Measurements from ENCODE around the gene BNIP3.

BNIP3 gene

DNA sequence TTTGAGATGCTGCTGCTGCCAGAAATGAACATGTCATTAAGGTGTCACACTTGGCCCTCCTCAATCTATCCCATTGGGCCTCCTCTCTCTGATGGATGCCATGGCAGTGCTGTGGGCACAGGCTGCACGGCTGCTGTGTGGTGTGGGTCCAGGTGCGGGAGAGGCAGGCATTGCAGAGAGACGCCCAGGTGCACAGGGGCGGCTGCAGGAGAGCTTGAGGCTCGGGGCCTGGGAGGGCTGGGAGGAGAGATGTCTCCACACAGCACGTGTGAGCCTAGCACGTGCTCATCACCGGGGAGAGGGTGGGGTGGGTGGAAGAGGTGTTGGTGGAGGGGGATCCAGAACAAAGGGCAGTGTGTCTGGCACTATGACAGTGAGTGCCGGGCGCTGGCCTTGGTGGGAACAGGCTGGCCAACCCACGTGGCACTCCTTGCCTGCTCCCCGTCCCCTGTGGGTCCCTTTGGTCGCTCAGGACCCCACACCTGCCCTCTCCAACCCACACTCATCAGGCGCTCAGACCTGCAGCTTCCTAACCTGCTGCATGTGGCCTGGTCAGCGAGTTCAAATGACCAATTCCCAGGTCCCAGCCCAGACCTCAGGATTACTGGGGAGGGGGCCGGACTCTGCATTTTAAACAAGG, 39.9 kb upstream of the BNIP3 start:
- DNase-seq (ENCODE audit: extremely low read depth, low read depth), result no peak
- TF ChIP-seq, protein P1, sequence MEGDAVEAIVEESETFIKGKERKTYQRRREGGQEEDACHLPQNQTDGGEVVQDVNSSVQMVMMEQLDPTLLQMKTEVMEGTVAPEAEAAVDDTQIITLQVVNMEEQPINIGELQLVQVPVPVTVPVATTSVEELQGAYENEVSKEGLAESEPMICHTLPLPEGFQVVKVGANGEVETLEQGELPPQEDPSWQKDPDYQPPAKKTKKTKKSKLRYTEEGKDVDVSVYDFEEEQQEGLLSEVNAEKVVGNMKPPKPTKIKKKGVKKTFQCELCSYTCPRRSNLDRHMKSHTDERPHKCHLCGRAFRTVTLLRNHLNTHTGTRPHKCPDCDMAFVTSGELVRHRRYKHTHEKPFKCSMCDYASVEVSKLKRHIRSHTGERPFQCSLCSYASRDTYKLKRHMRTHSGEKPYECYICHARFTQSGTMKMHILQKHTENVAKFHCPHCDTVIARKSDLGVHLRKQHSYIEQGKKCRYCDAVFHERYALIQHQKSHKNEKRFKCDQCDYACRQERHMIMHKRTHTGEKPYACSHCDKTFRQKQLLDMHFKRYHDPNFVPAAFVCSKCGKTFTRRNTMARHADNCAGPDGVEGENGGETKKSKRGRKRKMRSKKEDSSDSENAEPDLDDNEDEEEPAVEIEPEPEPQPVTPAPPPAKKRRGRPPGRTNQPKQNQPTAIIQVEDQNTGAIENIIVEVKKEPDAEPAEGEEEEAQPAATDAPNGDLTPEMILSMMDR (IDR thresholded peaks at IDR 0.05; ENCODE audit: low read depth, low read length), result no peak

DNA sequence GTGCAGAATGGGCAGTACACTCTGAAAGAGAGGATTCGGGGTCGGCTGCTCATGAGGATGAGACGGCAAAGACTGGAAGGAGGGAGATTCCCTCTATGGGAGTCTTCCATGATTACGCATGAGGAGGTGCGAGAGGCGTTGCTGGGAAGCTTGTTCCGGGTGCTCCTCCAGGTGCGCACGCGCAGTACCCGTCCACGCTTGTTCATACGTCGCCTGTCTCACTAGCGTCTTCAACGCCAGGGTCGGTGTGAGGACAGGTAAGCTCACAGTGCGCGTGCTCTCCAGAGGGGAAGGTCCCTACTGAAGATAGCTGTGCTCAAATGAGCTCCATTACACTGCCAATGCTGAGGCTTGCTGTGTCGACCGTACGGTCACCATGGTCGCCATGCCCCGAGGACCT, 39.3 kb upstream of the BNIP3 start:
- TF ChIP-seq, protein P1 (IDR thresholded peaks at IDR 0.05; ENCODE audit: low read depth, low read length), result no peak
- DNase-seq (ENCODE audit: extremely low read depth, low read depth), result no peak

GRCh38 chr10:132020456-132020855, 38.7 kb upstream of the BNIP3 start:
- TF ChIP-seq, protein P1 (IDR thresholded peaks at IDR 0.05; ENCODE audit: low read depth, low read length), result no peak
- no peak for DNase-seq (ENCODE audit: extremely low read depth, low read depth)

DNA sequence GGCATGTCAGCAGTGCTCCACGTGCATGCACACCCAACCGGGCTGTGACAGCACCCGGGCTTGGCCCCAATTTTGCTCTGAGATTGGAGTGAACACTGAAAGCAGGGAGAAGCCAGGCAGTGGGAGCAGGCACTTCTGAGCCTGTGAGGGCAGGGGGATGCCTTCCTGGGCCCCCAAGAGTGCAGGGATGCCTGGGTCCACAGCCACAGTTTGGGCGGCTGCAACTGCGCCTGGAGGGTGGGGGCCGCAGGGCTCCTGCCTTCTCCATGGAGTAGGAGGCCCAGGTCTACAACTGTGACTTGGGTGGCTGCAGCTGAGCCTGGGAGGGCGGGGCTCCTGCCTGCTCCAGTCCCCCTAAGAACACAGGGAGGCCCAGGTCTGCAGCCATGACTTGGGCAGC, 37.6 kb upstream of the BNIP3 start:
- no peak for DNase-seq (ENCODE audit: extremely low read depth, low read depth)
- TF ChIP-seq, protein P1 (IDR thresholded peaks at IDR 0.05; ENCODE audit: low read depth, low read length), result no peak

DNA sequence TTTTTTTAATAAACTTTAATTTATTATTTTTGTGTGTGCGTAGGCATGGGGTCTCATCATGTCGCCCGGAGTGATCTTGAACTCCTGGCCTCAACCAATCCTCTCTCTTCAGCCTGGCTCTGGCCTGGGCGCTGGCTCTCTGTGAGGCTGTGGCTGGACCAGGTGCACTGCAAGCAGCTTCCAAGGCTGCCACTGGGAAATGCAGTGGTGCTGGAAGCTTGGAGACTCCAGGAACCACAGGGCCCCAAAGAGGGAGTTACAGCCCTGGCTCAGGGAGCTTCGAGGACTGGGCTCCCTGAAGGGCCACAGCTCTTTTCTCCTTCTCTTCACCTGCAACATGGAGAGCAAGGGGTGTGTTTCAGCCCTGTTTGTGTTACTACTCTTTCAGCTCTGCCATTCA, 36.7 kb upstream of the BNIP3 start:
- DNase-seq (ENCODE audit: extremely low read depth, low read depth), result no peak
- TF ChIP-seq, protein P1 (IDR thresholded peaks at IDR 0.05; ENCODE audit: low read depth, low read length), result no peak

DNA sequence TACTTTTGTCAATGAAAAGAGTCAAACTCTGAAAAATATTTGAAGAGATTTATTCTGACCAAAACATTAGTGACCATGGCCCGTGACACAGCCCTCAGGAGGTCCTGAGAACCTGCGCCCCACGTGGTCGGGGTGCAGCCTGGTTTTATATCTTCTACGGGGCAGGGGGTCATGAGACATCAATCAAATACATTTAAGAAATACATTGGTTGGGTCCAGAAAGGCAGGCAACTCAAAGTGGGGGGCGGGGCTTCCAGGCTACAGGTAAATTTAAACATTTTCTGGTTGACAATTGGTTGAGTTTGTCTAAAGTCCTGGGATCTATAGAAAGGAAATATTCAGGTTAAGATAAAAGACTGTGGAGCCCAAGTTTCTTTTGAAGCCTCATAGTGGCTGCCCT, 34.8 kb upstream of the BNIP3 start:
- DNase-seq (ENCODE audit: extremely low read depth, low read depth), result no peak

DNA sequence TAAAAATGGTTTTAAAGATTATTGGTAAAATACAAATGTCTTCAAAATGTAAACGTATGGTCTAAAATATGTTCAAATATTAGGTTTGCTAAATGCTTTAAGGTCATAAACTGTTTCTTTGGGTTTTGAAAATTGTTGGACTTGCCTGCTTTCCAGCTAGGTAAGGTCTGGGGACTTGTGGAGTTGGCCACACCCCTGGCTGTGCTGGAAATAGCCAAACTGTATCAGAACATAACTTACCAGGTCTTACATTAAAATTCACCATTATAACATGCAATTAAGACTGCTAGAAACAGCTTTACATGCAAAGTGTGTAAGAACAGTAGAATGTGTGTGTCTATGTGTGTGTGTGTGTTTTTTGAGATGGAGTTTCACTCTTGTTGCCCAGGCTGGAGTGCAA, 29.7 kb upstream of the BNIP3 start:
- TF ChIP-seq, protein P1 (IDR thresholded peaks at IDR 0.05; ENCODE audit: low read depth, low read length), result no peak
- DNase-seq (ENCODE audit: extremely low read depth, low read depth), result no peak

More for the DNA sequence above, 34.8 kb upstream of the BNIP3 start:
- TF ChIP-seq, protein P1 (IDR thresholded peaks at IDR 0.05; ENCODE audit: low read depth, low read length), result no peak

All from AG09319 (cell line).